Gastrocnemius medialis (tissue), 4 donors: ENCODE data around the gene KCNQ1. TPM values are rescaled to one million over a fixed set of nuclear protein-coding genes. Genes with fewer than 3 reads are reported as not detected.

ENCODE experiments used
- ATAC-seq, 2 donors: fragments of 150-250 bp; one replicate each; pipeline ENCODE4 v1.9.1; 2016
- DNase-seq, 2 donors: peaks; one replicate each; pipeline ENCODE4 v3.0.0-alpha.2; 2019
- H3K27ac ChIP-seq, 4 donors: fragments of 200-600 bp; sonication (generic); 1 replicate in 1 of 4; 2 replicates in 3 of 4; pipeline ENCODE4 v1.5.1; 2016 to 2018; ENCODE audit warnings: mild to moderate bottlenecking in 2 of 4, moderate library complexity in 1 of 4
- H3K27me3 ChIP-seq, 3 donors: fragments of 200-600 bp; sonication (generic) in 2 of 3; 1 replicate in 1 of 3; 2 replicates in 2 of 3; pipeline versions ENCODE4 v1.5.1 to v1.6.0; 2016 to 2019; ENCODE audit warnings: mild to moderate bottlenecking in 1 of 3, moderate library complexity in 1 of 3
- H3K36me3 ChIP-seq, 2 donors: fragments of 200-600 bp; sonication (generic) in 1 of 2; one replicate each; pipeline ENCODE4 v1.5.1; 2017 to 2018
- H3K4me1 ChIP-seq, 2 donors: fragments of 200-600 bp; sonication (generic) in 1 of 2; one replicate each; pipeline ENCODE4 v1.5.1; 2016 to 2017; ENCODE audit warnings: mild to moderate bottlenecking in 2 of 2
- H3K4me3 ChIP-seq, 4 donors: fragments of 200-600 bp; sonication (generic) in 3 of 4; 1 replicate in 1 of 4; 2 replicates in 3 of 4; pipeline ENCODE4 v1.5.1; 2016 to 2019; ENCODE audit warnings: mild to moderate bottlenecking in 2 of 4
- H3K9me3 ChIP-seq, 3 donors: fragments of 200-600 bp; sonication (generic) in 2 of 3; 1 replicate in 1 of 3; 2 replicates in 2 of 3; pipeline ENCODE4 v1.5.1; 2016 to 2019
- CTCF ChIP-seq, 5 experiments: fragments of 450-650 bp in 3 of 5; fragments of 200-600 bp in 2 of 5; sonication (generic) in 2 of 5; IDR thresholded peaks in 4 of 5; conservative IDR thresholded peaks in 1 of 5; 1 replicate in 4 of 5; 2 replicates in 1 of 5; pipeline ENCODE4 v1.5.1; 2016 to 2019; ENCODE audit warnings: antibody characterized with exemption in 5 of 5, mild to moderate bottlenecking in 3 of 5, moderate library complexity in 3 of 5
- POLR2A ChIP-seq, 2 donors: fragments of 450-650 bp; IDR thresholded peaks; one replicate each; pipeline ENCODE4 v1.6.1; 2017; ENCODE audit warnings: antibody characterized with exemption in 2 of 2, mild to moderate bottlenecking in 2 of 2, moderate library complexity in 2 of 2
- in situ Hi-C, 4 donors: fragments of 200-750 bp; cut with MboI; loops; one replicate each; pipeline versions ENCODE4 v1.15.0 to v1.8.0; 2017; ENCODE audit warnings: low sequenced_read_pairs in 4 of 4
- intact Hi-C: fragments of 100-400 bp; cut with DNase I; formaldehyde crosslinking; loops from one replicate; pipeline ENCODE4 v1.15.1; 2023; ENCODE audit warnings: low total_unique reads
- total RNA-seq, 4 donors: library from RNA; depleted of rRNA; stranded (reverse); fragments of >200 nt; gene quantifications; one replicate each; pipeline versions ENCODE4 v1.1.0 to v1.2.3, GENCODE V29; 2016

Gene KCNQ1
- total RNA-seq, 4 donors from 2014 or later, result 0.15 to 1.00 (median 0.67) TPM

GRCh38 chr11:2527621-2528291 is 82.9 kb downstream of the KCNQ1 start:
- H3K27ac ChIP-seq, result no peak overlapping the region
- no peaks in the 10 kb centered on the region for H3K9me3 ChIP-seq
- H3K27me3 ChIP-seq, result no peaks in the 10 kb centered on the region
- in situ Hi-C loops (no loop called here), intact Hi-C loops (no loop called here)
- ATAC-seq (no peak), DNase-seq (peak in 1 of 2 donors; percentile 10)
- peaks cover 0 to under 1% of the 10 kb centered on the region in 2 donors for H3K4me1 ChIP-seq
- H3K36me3 ChIP-seq, result no peaks in the 10 kb centered on the region
- TF ChIP-seq CTCF (IDR thresholded peaks at IDR 0.05 in 4 of 5, conservative IDR thresholded peaks at IDR 0.05 in 1 of 5) (no peak), POLR2A (IDR thresholded peaks at IDR 0.05) (no peak)
- H3K4me3 ChIP-seq, result no peak overlapping the region

- Histone ChIP-seq H3K4me3 (no peak overlapping the region), H3K27me3 (no peaks in the 10 kb centered on the region), H3K9me3 (no peaks in the 10 kb centered on the region), H3K27ac (no peak overlapping the region), H3K4me1 (peaks cover 5 to 7% of the 10 kb centered on the region in 2 donors), H3K36me3 (no peaks in the 10 kb centered on the region)
- ATAC-seq (no peak), DNase-seq (peak in 1 of 2 donors; percentile 2)
- no peak for TF ChIP-seq POLR2A (IDR thresholded peaks at IDR 0.05)
- TF ChIP-seq CTCF (IDR thresholded peaks at IDR 0.05 in 4 of 5, conservative IDR thresholded peaks at IDR 0.05 in 1 of 5), result no peak
- intact Hi-C loops, result no loop called here
- in situ Hi-C loops, result no loop called here
Measured at GRCh38 chr11:2528301-2529050, 83.7 kb downstream of the KCNQ1 start.

GRCh38 chr11:2529173-2529572 is 84.4 kb downstream of the KCNQ1 start:
- no peak overlapping the region for H3K4me3 ChIP-seq
- peaks cover 6 to 7% of the 10 kb centered on the region in 2 donors for H3K4me1 ChIP-seq
- in situ Hi-C loops, result no loop called here
- ATAC-seq (no peak), DNase-seq (no peak)
- H3K27me3 ChIP-seq, result no peaks in the 10 kb centered on the region
- intact Hi-C loops, result no loop called here
- no peaks in the 10 kb centered on the region for H3K36me3 ChIP-seq
- TF ChIP-seq POLR2A (IDR thresholded peaks at IDR 0.05) (no peak), CTCF (IDR thresholded peaks at IDR 0.05 in 4 of 5, conservative IDR thresholded peaks at IDR 0.05 in 1 of 5) (no peak)
- no peak overlapping the region for H3K27ac ChIP-seq
- no peaks in the 10 kb centered on the region for H3K9me3 ChIP-seq

- no peaks in the 10 kb centered on the region for H3K36me3 ChIP-seq
- no peak for ATAC-seq
- no peaks in the 10 kb centered on the region for H3K9me3 ChIP-seq
- H3K4me3 ChIP-seq, result no peak overlapping the region
- no peak for TF ChIP-seq POLR2A (IDR thresholded peaks at IDR 0.05)
- no peak for TF ChIP-seq CTCF (IDR thresholded peaks at IDR 0.05 in 4 of 5, conservative IDR thresholded peaks at IDR 0.05 in 1 of 5)
- no peaks in the 10 kb centered on the region for H3K27me3 ChIP-seq
- intact Hi-C loops, result loop anchor here (5.0 to 10.0 kb wide), 3 partner anchors 87 to 225 kb away; partner anchors contain the start of genes C11orf21, TRPM5 and TSPAN32
- no peak overlapping the region for H3K27ac ChIP-seq
- H3K4me1 ChIP-seq, result peaks cover 6 to 7% of the 10 kb centered on the region in 2 donors
- in situ Hi-C loops, result loop anchor here (5.0 to 10.0 kb wide), 4 partner anchors 102 to 358 kb away; partner anchors contain the start of gene CDKN1C (in 3 of the 4)
- DNase-seq, result no peak
Measured at GRCh38 chr11:2529636-2530035, 84.8 kb downstream of the KCNQ1 start.
